ENCODE data around the gene PPFIA1. TPM values are rescaled to one million over a fixed set of nuclear protein-coding genes. Genes with fewer than 3 reads are reported as not detected.

The PPFIA1 gene
- total RNA-seq, 1 experiment from 2014 or later: 75.1 TPM

GRCh38 chr11:70353329-70353728, 82.8 kb downstream of the PPFIA1 start:
- DNase-seq (ENCODE audit: low spot score) (no peak), ATAC-seq (no peak)
- Mint-ChIP-seq H3K27ac (0 out of 2 replicates have a peak overlapping the region, but pooled peaks have one; percentile 41), H3K4me3 (no peak overlapping the region), H3K9me3 (no peaks in the 10 kb centered on the region), H3K4me1 (0 out of 2 replicates have a peak, but pooled peaks cover 2% of the 10 kb centered on the region), H3K27me3 (ENCODE audit: low read depth) (no peaks in the 10 kb centered on the region), H3K36me3 (peaks cover 69% of the 10 kb centered on the region)
- TF ChIP-seq ZNF532 (CRISPR knock-in tag; IDR thresholded peaks at IDR 0.05; ENCODE audit: borderline replicate concordance) (no peak), ZNF671 (CRISPR knock-in tag; IDR thresholded peaks at IDR 0.05) (no peak)
- ChIA-PET POLR2A (no interaction called here), CTCF (no interaction called here)

- peak overlapping the region; percentile 65 for H3K27ac Mint-ChIP-seq
- H3K4me3 Mint-ChIP-seq: no peak overlapping the region
- 0 out of 2 replicates have a peak, but pooled peaks cover 2% of the 10 kb centered on the region for H3K4me1 Mint-ChIP-seq
- ChIA-PET CTCF (no interaction called here), POLR2A (no interaction called here)
- H3K27me3 Mint-ChIP-seq (ENCODE audit: low read depth): no peaks in the 10 kb centered on the region
- TF ChIP-seq MYBL2 (CRISPR knock-in tag; IDR thresholded peaks at IDR 0.05) (no peak), RELA (CRISPR knock-in tag; IDR thresholded peaks at IDR 0.05; ENCODE audit: borderline replicate concordance) (no peak), JUN (CRISPR knock-in tag; IDR thresholded peaks at IDR 0.05) (no peak), CTCF (IDR thresholded peaks at IDR 0.05) (no peak), OVOL2 (CRISPR knock-in tag; IDR thresholded peaks at IDR 0.05; ENCODE audit: borderline replicate concordance) (no peak), ZNF121 (CRISPR knock-in tag; IDR thresholded peaks at IDR 0.05) (no peak), ZNF671 (CRISPR knock-in tag; IDR thresholded peaks at IDR 0.05) (no peak), RORB (CRISPR knock-in tag; IDR thresholded peaks at IDR 0.05) (no peak), NFYB (CRISPR knock-in tag; conservative IDR thresholded peaks at IDR 0.05; ENCODE audit: low read depth) (no peak), E2F1 (CRISPR knock-in tag; IDR thresholded peaks at IDR 0.05) (no peak), ZNF416 (CRISPR knock-in tag; IDR thresholded peaks at IDR 0.05) (no peak), ZNF219 (CRISPR knock-in tag; IDR thresholded peaks at IDR 0.05; ENCODE audit: borderline replicate concordance) (no peak), EMX1 (CRISPR knock-in tag; IDR thresholded peaks at IDR 0.05) (no peak), CREM (CRISPR knock-in tag; IDR thresholded peaks at IDR 0.05) (no peak), KAT7 (CRISPR knock-in tag; IDR thresholded peaks at IDR 0.05; ENCODE audit: borderline replicate concordance) (no peak)
- ATAC-seq: no peak
- peaks cover 74% of the 10 kb centered on the region for H3K36me3 Mint-ChIP-seq
- no peak for DNase-seq (ENCODE audit: low spot score)
- no peaks in the 10 kb centered on the region for H3K9me3 Mint-ChIP-seq
Observed at GRCh38 chr11:70353900-70354568, 83.5 kb downstream of the PPFIA1 start.

GRCh38 chr11:70354629-70355028, 84.1 kb downstream of the PPFIA1 start:
- DNase-seq (ENCODE audit: low spot score) (no peak), ATAC-seq (no peak)
- CTCF ChIA-PET: no interaction called here
- H3K27me3 Mint-ChIP-seq (ENCODE audit: low read depth): no peaks in the 10 kb centered on the region
- 0 out of 2 replicates have a peak, but pooled peaks cover 2% of the 10 kb centered on the region for H3K4me1 Mint-ChIP-seq
- POLR2A ChIA-PET: no interaction called here
- H3K4me3 Mint-ChIP-seq: no peak overlapping the region
- no peaks in the 10 kb centered on the region for H3K9me3 Mint-ChIP-seq
- H3K27ac Mint-ChIP-seq: no peak overlapping the region
- H3K36me3 Mint-ChIP-seq: peaks cover 77% of the 10 kb centered on the region
- TF ChIP-seq ZNF416 (CRISPR knock-in tag; IDR thresholded peaks at IDR 0.05) (no peak), IRF1 (CRISPR knock-in tag; IDR thresholded peaks at IDR 0.05) (no peak), FOXK1 (CRISPR knock-in tag; IDR thresholded peaks at IDR 0.05) (no peak), EMX1 (CRISPR knock-in tag; IDR thresholded peaks at IDR 0.05) (no peak), KAT7 (CRISPR knock-in tag; IDR thresholded peaks at IDR 0.05; ENCODE audit: borderline replicate concordance) (no peak), OVOL2 (CRISPR knock-in tag; IDR thresholded peaks at IDR 0.05; ENCODE audit: borderline replicate concordance) (no peak), ATF1 (CRISPR knock-in tag; IDR thresholded peaks at IDR 0.05) (no peak), ZNF219 (CRISPR knock-in tag; IDR thresholded peaks at IDR 0.05; ENCODE audit: borderline replicate concordance) (no peak), ELF4 (CRISPR knock-in tag; IDR thresholded peaks at IDR 0.05; ENCODE audit: low read depth) (no peak), E2F1 (CRISPR knock-in tag; IDR thresholded peaks at IDR 0.05) (no peak), CDX4 (CRISPR knock-in tag; IDR thresholded peaks at IDR 0.05; ENCODE audit: borderline replicate concordance) (no peak)

Data from WTC11 (cell line).